HG03039 (cell line): ENCODE data around the gene B3GALNT2.

ENCODE experiments used
- ATAC-seq: cut with Tn5 transposase; IDR thresholded peaks from one replicate; pipeline ENCODE4 v1.9.1; 2021; ENCODE audit warnings: mild to moderate bottlenecking, moderate library complexity; ENCODE audit not compliant: unreplicated experiment

The B3GALNT2 gene

GRCh38 chr1:235455823-235456222, 48.4 kb downstream of the B3GALNT2 start:
- no peak for ATAC-seq

DNA sequence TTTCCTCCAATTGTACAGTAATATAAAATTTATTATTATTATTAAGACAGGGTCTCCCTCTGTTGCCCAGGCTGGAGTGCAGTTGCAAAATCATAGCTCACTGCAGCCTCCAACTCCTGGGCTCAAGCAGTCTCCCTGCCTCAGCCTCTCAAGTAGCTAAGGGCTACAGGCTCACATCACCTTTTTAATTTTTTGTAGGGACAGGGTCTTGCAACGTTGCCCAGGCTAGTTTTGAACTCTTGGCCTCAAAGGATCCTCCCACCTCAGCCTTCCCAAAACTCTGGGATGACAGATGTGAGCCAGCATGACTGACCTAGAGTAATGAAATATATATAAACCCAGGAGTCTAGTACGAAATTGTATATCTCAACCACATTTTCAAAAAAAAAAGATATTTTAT, 49.2 kb downstream of the B3GALNT2 start:
- ATAC-seq: no peak

- no peak for ATAC-seq
Measured at GRCh38 chr1:235454021-235454420, 50.2 kb downstream of the B3GALNT2 start.

- no peak for ATAC-seq
Measured at GRCh38 chr1:235450886-235451483, 53.3 kb downstream of the B3GALNT2 start.

DNA sequence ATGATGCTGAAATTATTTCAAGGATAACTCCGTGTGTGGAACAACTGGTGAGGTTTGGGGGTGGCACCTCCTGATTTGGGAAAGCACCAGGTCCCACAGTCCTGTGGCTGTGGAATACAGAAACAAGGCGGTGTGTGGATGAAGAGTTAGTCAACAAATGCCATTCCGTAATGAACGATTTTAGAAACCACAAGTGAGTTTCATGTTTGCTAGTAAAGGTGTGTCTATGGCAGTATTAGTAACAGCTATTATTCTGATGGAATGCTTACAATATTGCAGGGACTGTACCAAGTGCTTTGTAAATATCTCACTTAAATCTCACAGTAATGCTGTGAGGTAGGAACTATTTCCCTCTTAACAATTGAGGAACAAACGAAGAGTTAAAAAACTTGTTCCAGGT, 53.8 kb downstream of the B3GALNT2 start:
- no peak for ATAC-seq

- no peak for ATAC-seq
Measured at GRCh38 chr1:235448616-235449015, 55.6 kb downstream of the B3GALNT2 start.

- no peak for ATAC-seq
Measured at GRCh38 chr1:235442788-235443429, 61.3 kb downstream of the B3GALNT2 start.

DNA sequence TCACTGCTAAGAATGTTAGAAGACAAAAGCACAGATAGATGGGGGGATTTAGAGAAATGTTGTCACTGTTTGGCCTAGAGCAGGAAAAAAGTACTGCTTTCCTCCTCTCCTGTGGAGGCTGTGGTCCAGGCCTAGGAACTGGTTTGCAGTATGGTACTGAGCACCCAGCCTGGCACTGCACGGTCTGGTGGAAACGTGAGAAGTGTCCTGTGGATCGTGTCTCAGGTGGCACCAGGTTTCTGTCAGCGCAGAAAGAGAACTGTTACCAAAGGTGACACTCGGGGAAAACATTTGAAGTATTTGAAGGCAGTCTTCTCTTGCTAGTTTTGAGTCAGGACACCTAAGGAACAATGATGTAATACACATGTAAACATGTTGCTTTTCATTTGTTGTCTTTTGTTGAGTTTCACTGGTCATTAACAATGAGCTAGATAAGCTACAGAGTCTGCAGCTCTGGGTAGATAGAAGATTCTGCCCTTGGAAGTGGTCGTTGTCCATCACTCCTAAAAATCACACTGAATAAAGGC, 63.0 kb downstream of the B3GALNT2 start:
- ATAC-seq: no peak

- ATAC-seq: no peak
Measured at GRCh38 chr1:235434001-235434400, 70.3 kb downstream of the B3GALNT2 start.

GRCh38 chr1:235430991-235431390, 73.3 kb downstream of the B3GALNT2 start:
- no peak for ATAC-seq

DNA sequence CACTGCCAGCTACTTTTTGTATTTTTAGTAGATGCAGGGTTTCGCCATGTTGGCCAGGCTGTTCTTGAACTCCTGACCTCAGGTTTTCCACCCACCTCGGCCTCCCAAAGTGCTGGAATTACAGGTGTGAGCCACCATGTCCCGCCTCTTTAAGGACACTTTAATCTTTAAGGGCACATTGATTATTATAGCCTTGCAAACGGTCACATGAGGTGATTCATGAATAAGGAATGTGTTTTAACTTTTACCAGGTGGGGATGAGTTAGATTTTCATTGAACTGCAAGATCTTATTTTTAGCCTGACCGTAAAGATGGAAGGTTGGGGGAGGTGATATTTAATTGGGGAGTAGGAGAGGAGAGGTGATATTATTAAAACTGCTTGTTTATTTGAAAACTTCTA, 75.1 kb downstream of the B3GALNT2 start:
- no peak for ATAC-seq

DNA sequence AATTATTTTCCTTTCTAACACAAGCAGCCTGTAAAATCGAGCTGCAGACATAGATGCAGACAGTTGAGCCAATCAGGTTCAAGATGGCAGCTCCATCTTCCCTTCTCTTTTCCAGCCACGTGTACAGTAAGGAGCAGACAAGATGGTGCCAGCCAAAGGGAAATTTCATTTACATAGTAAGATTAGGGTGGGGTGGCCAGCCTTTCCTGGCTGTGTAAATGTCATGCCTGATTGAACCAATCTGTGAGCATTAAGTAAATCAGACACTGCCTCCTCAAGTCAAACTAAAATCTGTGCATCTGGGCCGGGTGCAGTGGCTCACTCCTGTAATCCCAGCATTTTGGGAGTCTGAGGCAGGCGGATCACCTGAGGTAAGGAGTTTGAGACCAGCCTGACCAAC, 76.8 kb downstream of the B3GALNT2 start:
- no peak for ATAC-seq

DNA sequence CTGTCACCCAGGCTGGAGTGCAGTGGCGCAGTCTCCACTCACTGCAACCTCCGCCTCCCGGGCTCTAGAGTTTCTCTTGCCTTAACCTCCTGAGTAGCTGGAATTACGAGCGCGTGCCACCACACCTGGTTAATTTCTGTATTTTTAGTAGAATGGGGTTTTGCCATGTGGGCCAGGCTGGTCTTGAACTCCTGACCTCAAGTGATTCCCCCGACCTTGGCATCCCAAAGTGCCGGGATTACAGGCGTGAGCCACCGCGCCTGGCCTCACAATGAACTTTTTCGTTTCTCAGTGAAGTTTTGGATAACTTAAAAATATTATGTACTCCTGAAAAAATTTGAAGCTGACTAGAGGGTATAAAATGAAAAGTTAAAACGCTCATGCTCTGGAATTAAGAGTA, 77.6 kb downstream of the B3GALNT2 start:
- no peak for ATAC-seq

GRCh38 chr1:235426143-235426542, 78.1 kb downstream of the B3GALNT2 start:
- ATAC-seq: no peak

GRCh38 chr1:235425357-235425756, 78.9 kb downstream of the B3GALNT2 start:
- no peak for ATAC-seq

DNA sequence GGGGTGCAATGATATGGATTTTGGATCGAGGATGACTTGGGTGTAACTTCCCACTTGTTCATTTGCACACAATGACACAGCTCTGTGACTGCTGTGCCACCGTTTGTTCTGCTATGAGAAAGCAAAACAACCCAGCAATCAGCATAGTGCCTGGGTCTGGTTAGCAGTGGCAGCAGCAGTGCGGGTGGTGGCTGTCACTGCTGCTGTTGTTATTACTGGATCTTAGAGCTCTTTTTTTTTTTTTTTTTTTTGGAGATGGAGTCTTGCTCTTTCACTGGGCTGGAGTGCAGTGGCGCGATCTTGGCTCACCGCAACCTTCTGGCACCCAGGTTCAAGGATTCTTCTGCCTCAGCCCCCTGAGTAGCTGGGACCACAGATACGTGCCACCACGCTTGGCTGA, 80.2 kb downstream of the B3GALNT2 start:
- no peak for ATAC-seq

GRCh38 chr1:235423214-235423652, 81.0 kb downstream of the B3GALNT2 start:
- no peak for ATAC-seq

- no peak for ATAC-seq
Measured at GRCh38 chr1:235421751-235422150, 82.5 kb downstream of the B3GALNT2 start.

DNA sequence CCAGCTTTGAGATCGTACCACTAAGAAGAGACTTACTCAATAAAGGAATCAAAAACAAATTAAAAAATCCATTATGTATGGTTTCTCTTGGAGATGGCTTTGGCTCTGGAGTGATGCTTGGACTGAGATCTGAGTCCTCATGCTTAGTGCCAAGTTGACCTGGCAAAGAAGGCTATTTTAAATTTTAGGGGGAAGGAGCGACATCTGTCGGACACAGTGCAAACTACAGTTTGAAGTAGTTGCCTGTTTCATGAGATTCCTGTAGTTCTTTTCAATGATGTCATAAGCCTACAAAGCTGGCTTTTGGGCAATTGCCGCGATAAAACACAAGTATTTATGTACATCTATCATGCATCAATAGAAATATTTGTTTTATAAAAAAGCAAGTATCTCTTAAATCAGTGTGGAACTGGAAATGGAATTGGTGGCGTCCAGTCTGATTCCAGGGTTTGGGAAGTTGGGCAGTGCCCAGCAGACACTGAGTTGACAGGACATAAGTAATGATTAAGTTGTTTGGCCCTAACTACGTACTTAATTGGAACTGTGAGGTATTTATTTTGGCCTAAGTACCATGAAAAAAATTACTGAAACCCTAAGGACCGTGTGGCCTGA, 87.1 kb downstream of the B3GALNT2 start:
- ATAC-seq: no peak

- no peak for ATAC-seq
Measured at GRCh38 chr1:235416662-235417049, 87.6 kb downstream of the B3GALNT2 start.

DNA sequence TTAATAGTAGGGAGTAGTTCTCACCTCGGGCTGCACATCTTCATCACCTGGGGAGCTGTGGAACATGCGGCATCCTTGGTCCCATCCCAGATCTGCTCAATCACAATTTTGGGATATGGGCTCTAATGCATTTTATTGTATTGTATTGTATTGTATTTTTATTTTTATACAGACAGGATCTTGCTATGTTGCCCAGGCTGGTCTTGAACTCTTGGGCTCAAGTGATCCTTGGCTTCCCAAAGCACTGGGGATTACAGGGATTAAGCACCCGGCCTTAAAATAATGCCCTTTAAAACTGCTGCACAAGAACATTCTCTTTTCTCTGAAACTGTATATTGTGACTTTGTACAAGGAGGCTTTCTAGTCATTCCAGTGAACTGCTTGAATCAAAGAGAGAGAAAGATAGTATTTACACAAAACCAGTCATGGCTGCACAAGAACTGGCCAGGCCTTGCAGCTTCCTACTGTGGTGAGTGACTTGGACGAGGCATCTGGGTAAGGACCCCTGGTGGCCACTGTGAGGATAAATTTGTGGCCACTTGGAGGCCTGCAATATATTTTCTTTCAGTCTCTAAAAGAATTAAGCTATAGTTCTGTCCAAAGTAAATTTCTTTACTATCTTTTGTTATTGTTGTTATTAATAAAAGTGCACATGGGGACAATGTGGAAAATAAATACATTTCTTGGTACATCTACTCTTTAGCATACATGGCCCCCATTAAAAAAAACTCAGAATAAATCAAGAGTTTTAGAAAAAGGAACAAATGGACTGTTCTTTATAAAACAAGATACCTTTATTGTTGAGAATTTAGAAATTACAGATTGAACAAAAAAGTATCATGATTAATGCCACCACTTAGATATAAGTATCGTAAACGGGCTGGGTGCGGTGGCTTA, 89.0 kb downstream of the B3GALNT2 start:
- ATAC-seq: no peak
